GM23338 (cell line): ENCODE measurements around the gene PSMG2.

Experiments
- CREB1 ChIP-seq: fragments of 250-450 bp; sonication (Bioruptor Pico); IDR thresholded peaks from 2 replicates; pipeline ENCODE4 v1.5.0; 2020; ENCODE audit warnings: low read depth, mild to moderate bottlenecking, moderate library complexity
- EZH2 ChIP-seq: fragments of 200-600 bp; sonication (generic); IDR thresholded peaks from one replicate; pipeline ENCODE4 v1.8.0; 2017; ENCODE audit warnings: antibody characterized with exemption, mild to moderate bottlenecking, low read depth; ENCODE audit not compliant: unreplicated experiment
- EZH2phosphoT487 ChIP-seq: fragments of 200-600 bp; sonication (generic); IDR thresholded peaks from one replicate; pipeline ENCODE4 v1.8.1; 2018; ENCODE audit warnings: antibody characterized with exemption; ENCODE audit not compliant: unreplicated experiment
- POLR2AphosphoS5 ChIP-seq: IDR thresholded peaks from 2 replicates; pipeline ENCODE4 v1.6.1; 2016; ENCODE audit warnings: antibody characterized with exemption, low read depth
- TF ChIP-seq, protein P1 (sequence below), 2 experiments: fragments of 200-600 bp in 1 of 2; sonication (generic) in 1 of 2; conservative IDR thresholded peaks; 2 replicates each; pipeline versions ENCODE4 v1.5.1 to v1.6.1; 2016 to 2017; ENCODE audit warnings: antibody characterized with exemption in 2 of 2, low read depth in 2 of 2, mild to moderate bottlenecking in 2 of 2, moderate library complexity in 1 of 2
- TF ChIP-seq, protein P2 (sequence below): IDR thresholded peaks from one replicate; pipeline ENCODE4 v1.6.1; 2018; ENCODE audit warnings: antibody characterized with exemption; ENCODE audit not compliant: unreplicated experiment

DNA sequence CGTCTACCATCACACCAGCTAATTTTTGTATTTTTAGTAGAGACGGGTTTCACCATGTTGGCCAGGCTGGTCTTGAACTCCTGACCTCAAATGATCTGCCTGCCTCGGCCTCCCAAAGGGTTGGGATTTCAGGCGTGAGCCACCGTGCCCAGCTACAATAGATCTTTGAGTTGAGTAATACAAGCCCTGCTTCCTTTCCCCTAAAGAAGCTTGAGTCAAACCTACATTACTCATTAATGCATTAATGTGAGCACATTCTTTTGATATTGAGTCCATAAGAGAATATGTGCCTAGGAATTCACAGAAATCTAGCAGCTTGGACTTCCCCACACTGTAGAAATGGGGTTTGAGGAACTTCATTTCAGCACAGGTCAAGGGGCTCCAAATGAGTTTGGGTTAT lies 39.6 kb downstream of the PSMG2 start:
- TF ChIP-seq, protein P1, sequence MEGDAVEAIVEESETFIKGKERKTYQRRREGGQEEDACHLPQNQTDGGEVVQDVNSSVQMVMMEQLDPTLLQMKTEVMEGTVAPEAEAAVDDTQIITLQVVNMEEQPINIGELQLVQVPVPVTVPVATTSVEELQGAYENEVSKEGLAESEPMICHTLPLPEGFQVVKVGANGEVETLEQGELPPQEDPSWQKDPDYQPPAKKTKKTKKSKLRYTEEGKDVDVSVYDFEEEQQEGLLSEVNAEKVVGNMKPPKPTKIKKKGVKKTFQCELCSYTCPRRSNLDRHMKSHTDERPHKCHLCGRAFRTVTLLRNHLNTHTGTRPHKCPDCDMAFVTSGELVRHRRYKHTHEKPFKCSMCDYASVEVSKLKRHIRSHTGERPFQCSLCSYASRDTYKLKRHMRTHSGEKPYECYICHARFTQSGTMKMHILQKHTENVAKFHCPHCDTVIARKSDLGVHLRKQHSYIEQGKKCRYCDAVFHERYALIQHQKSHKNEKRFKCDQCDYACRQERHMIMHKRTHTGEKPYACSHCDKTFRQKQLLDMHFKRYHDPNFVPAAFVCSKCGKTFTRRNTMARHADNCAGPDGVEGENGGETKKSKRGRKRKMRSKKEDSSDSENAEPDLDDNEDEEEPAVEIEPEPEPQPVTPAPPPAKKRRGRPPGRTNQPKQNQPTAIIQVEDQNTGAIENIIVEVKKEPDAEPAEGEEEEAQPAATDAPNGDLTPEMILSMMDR (conservative IDR thresholded peaks at IDR 0.05; ENCODE audit: low read depth in 2 of 2), result no peak
- TF ChIP-seq EZH2 (no peak), POLR2AphosphoS5 (no peak), CREB1 (CRISPR knock-in tag) (no peak), EZH2phosphoT487 (no peak)
- TF ChIP-seq, protein P2, sequence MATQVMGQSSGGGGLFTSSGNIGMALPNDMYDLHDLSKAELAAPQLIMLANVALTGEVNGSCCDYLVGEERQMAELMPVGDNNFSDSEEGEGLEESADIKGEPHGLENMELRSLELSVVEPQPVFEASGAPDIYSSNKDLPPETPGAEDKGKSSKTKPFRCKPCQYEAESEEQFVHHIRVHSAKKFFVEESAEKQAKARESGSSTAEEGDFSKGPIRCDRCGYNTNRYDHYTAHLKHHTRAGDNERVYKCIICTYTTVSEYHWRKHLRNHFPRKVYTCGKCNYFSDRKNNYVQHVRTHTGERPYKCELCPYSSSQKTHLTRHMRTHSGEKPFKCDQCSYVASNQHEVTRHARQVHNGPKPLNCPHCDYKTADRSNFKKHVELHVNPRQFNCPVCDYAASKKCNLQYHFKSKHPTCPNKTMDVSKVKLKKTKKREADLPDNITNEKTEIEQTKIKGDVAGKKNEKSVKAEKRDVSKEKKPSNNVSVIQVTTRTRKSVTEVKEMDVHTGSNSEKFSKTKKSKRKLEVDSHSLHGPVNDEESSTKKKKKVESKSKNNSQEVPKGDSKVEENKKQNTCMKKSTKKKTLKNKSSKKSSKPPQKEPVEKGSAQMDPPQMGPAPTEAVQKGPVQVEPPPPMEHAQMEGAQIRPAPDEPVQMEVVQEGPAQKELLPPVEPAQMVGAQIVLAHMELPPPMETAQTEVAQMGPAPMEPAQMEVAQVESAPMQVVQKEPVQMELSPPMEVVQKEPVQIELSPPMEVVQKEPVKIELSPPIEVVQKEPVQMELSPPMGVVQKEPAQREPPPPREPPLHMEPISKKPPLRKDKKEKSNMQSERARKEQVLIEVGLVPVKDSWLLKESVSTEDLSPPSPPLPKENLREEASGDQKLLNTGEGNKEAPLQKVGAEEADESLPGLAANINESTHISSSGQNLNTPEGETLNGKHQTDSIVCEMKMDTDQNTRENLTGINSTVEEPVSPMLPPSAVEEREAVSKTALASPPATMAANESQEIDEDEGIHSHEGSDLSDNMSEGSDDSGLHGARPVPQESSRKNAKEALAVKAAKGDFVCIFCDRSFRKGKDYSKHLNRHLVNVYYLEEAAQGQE, result no peak
